K562 (cell line): ENCODE measurements around the gene ZFP36. TPM values are rescaled to one million over a fixed set of nuclear protein-coding genes. Genes with fewer than 3 reads are reported as not detected.
A peak's percentile ranks its signal among the peaks of the same experiment; 100 is the strongest.

ENCODE experiments used
- ARID3A ChIP-seq: IDR thresholded peaks from 2 replicates; pipeline ENCODE4 v1.6.1; 2012; ENCODE audit warnings: low read depth, low read length, improper control_type of control experiment, borderline replicate concordance
- DIDO1 ChIP-seq: fragments of 450-650 bp; IDR thresholded peaks from 2 replicates; pipeline ENCODE4 v1.6.1; 2016; ENCODE audit warnings: low read depth, missing biosample characterization, missing genetic modification characterization
- JUN ChIP-seq, 2 experiments: sonication (generic) in 1 of 2; formaldehyde crosslinking in 1 of 2; IDR thresholded peaks; 2 replicates each; pipeline versions ENCODE4 v1.6.1 to v1.8.0; 2012 to 2022; ENCODE audit warnings: borderline replicate concordance in 2 of 2, mild to moderate bottlenecking in 2 of 2, improper control_type of control experiment in 1 of 2, low read depth in 1 of 2, low read length in 1 of 2, missing genetic modification reagents in 1 of 2
- KDM1A ChIP-seq, 2 experiments: fragments of 450-650 bp; IDR thresholded peaks; 2 replicates each; pipeline ENCODE4 v1.6.1; 2016; ENCODE audit warnings: mild to moderate bottlenecking in 2 of 2
- KLF6 ChIP-seq: fragments of 250-450 bp; sonication (Bioruptor Pico); IDR thresholded peaks from 2 replicates; pipeline ENCODE4 v1.4.0; 2020; ENCODE audit warnings: mild to moderate bottlenecking, moderate library complexity, borderline replicate concordance
- MLX ChIP-seq, 2 experiments: fragments of 450-650 bp in 1 of 2; sonication (generic) in 1 of 2; formaldehyde crosslinking; conservative IDR thresholded peaks; 2 replicates each; pipeline versions ENCODE4 v1.4.0 to v1.8.1; 2020 to 2022; ENCODE audit warnings: mild to moderate bottlenecking in 1 of 2, missing genetic modification reagents in 1 of 2
- MYBL2 ChIP-seq, 2 experiments: fragments of 450-650 bp in 1 of 2; sonication (generic) in 1 of 2; formaldehyde crosslinking in 1 of 2; IDR thresholded peaks; 2 replicates each; pipeline versions ENCODE4 v1.6.1 to v1.8.1; 2017 to 2022; ENCODE audit warnings: borderline replicate concordance in 1 of 2, inconsistent platforms in 1 of 2, low read depth in 1 of 2, mild to moderate bottlenecking in 1 of 2, missing genetic modification reagents in 1 of 2, moderate library complexity in 1 of 2
- NCOA1 ChIP-seq: fragments of 450-650 bp; IDR thresholded peaks from 2 replicates; pipeline ENCODE4 v1.6.1; 2016; ENCODE audit warnings: low read depth
- POLR2AphosphoS2 ChIP-seq: IDR thresholded peaks from 2 replicates; pipeline ENCODE4 v1.6.1; 2012; ENCODE audit warnings: low read length, improper control_type of control experiment
- POLR3G ChIP-seq: IDR thresholded peaks from 2 replicates; pipeline ENCODE4 v1.6.1; 2011; ENCODE audit not compliant: insufficient read length, insufficient replicate concordance; ENCODE audit errors: extremely low read depth
- SP1 ChIP-seq: sonication (generic); formaldehyde crosslinking; IDR thresholded peaks from 2 replicates; pipeline ENCODE4 v1.8.1; 2022; ENCODE audit warnings: mild to moderate bottlenecking, missing genetic modification reagents
- SRSF1 ChIP-seq: fragments of 200-400 bp; formaldehyde crosslinking; IDR thresholded peaks from 2 replicates; pipeline ENCODE4 v1.6.1; 2017; ENCODE audit warnings: mild to moderate bottlenecking, low read depth, low read length, moderate library complexity
- SUPT5H ChIP-seq: fragments of 450-650 bp; IDR thresholded peaks from 2 replicates; pipeline ENCODE4 v1.6.1; 2016
- TAF15 ChIP-seq: fragments of 200-400 bp; formaldehyde crosslinking; IDR thresholded peaks from 2 replicates; pipeline ENCODE4 v1.6.1; 2017; ENCODE audit warnings: mild to moderate bottlenecking, low read depth, low read length, moderate library complexity
- WHSC1 ChIP-seq: IDR thresholded peaks from one replicate; pipeline ENCODE4 v1.6.1; 2012; ENCODE audit warnings: low read length, control low read depth, inconsistent platforms
- ZFP91 ChIP-seq: sonication (generic); formaldehyde crosslinking; IDR thresholded peaks from 2 replicates; pipeline ENCODE4 v1.8.0; 2022; ENCODE audit warnings: mild to moderate bottlenecking, missing genetic modification reagents
- ZNF57 ChIP-seq: fragments of 450-650 bp; formaldehyde crosslinking; IDR thresholded peaks from 2 replicates; pipeline ENCODE4 v1.4.0; 2020; ENCODE audit warnings: mild to moderate bottlenecking, moderate library complexity
- polyA plus RNA-seq, 8 experiments: library from polyadenylated mRNA; depleted of rRNA in 4 of 8; stranded (reverse) in 5 of 8; unstranded in 3 of 8; fragments of >200 nt; fragmentation: Nextera tagmentation in 2 of 8; fragmentation: Illumina TruSeq in 1 of 8; extraction: Ambion mirVana in 2 of 8; extraction: Trizol in 1 of 8; gene quantifications; 2 replicates each; pipeline versions ENCODE4 v1.2.1 to v1.2.3, GENCODE V29; 2011 to 2014; ENCODE audit warnings: inconsistent platforms in 1 of 8, missing spikeins in 1 of 8
- total RNA-seq, 7 experiments: library from RNA; depleted of rRNA in 6 of 7; stranded (reverse); fragments of >200 nt in 6 of 7; fragmentation: Illumina TruSeq in 2 of 7; extraction: Trizol in 2 of 7; gene quantifications; 2 replicates each; pipeline versions ENCODE4 v1.2.1 to v1.2.3, GENCODE V29; 2011 to 2021; ENCODE audit warnings: low replicate concordance in 1 of 7
- TF ChIP-seq, protein P1 (sequence below): fragments of 450-650 bp; IDR thresholded peaks from 2 replicates; pipeline ENCODE4 v1.6.1; 2017; ENCODE audit warnings: antibody characterized with exemption, mild to moderate bottlenecking

The ZFP36 gene
- total and polyA plus RNA-seq, 9 of the 15 experiments (the other 6 are each of a cell fraction or from before 2014, with no cell fraction given) = 1.0 to 20.1 (median 3.5) TPM

GRCh38 chr19:39390751-39391437 is 15.8 kb upstream of the ZFP36 start, which contains the start of the genes MED29 and PAF1 (continued):
- no peak for TF ChIP-seq ZFP91 (CRISPR knock-in tag)
- no peak for TF ChIP-seq KDM1A (IDR thresholded peaks at IDR 0.05)
- TF ChIP-seq MLX (CRISPR knock-in tag; conservative IDR thresholded peaks at IDR 0.05) = no peak
- TF ChIP-seq SRSF1 = no peak
- TF ChIP-seq KLF6 (CRISPR knock-in tag) = no peak
- TF ChIP-seq ARID3A = no peak
- TF ChIP-seq ZNF57 (CRISPR knock-in tag) = no peak
- TF ChIP-seq MYBL2 (IDR thresholded peaks at IDR 0.05; ENCODE audit: low read depth) = no peak
- no peak for TF ChIP-seq MYBL2 (CRISPR knock-in tag; IDR thresholded peaks at IDR 0.05; ENCODE audit: borderline replicate concordance)
- TF ChIP-seq DIDO1 (tag) = 0 out of 2 replicates have a peak, but pooled peaks have one; percentile 38
- peak; percentile 89 for TF ChIP-seq NCOA1
- no peak for TF ChIP-seq JUN (IDR thresholded peaks at IDR 0.05; ENCODE audit: borderline replicate concordance, low read depth, low read length)
- TF ChIP-seq JUN (CRISPR knock-in tag; IDR thresholded peaks at IDR 0.05; ENCODE audit: borderline replicate concordance) = no peak
- TF ChIP-seq, protein P1, sequence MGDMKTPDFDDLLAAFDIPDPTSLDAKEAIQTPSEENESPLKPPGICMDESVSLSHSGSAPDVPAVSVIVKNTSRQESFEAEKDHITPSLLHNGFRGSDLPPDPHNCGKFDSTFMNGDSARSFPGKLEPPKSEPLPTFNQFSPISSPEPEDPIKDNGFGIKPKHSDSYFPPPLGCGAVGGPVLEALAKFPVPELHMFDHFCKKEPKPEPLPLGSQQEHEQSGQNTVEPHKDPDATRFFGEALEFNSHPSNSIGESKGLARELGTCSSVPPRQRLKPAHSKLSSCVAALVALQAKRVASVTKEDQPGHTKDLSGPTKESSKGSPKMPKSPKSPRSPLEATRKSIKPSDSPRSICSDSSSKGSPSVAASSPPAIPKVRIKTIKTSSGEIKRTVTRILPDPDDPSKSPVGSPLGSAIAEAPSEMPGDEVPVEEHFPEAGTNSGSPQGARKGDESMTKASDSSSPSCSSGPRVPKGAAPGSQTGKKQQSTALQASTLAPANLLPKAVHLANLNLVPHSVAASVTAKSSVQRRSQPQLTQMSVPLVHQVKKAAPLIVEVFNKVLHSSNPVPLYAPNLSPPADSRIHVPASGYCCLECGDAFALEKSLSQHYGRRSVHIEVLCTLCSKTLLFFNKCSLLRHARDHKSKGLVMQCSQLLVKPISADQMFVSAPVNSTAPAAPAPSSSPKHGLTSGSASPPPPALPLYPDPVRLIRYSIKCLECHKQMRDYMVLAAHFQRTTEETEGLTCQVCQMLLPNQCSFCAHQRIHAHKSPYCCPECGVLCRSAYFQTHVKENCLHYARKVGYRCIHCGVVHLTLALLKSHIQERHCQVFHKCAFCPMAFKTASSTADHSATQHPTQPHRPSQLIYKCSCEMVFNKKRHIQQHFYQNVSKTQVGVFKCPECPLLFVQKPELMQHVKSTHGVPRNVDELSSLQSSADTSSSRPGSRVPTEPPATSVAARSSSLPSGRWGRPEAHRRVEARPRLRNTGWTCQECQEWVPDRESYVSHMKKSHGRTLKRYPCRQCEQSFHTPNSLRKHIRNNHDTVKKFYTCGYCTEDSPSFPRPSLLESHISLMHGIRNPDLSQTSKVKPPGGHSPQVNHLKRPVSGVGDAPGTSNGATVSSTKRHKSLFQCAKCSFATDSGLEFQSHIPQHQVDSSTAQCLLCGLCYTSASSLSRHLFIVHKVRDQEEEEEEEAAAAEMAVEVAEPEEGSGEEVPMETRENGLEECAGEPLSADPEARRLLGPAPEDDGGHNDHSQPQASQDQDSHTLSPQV = no peak
- no peak for TF ChIP-seq POLR3G
- TF ChIP-seq TAF15 = no peak
- no peak for TF ChIP-seq WHSC1
- peak; percentile 93; the same call in 1 of the 2 replicates for TF ChIP-seq SUPT5H
- no peak for TF ChIP-seq POLR2AphosphoS2
- peak; percentile 96 for TF ChIP-seq SP1 (CRISPR knock-in tag)
